HEK293 (cell line): ENCODE data around the gene OVOL2.

Experiments used
- SETDB1 ChIP-seq: IDR thresholded peaks from one replicate; pipeline ENCODE4 v1.6.1; 2017; ENCODE audit warnings: mild to moderate bottlenecking, low read length, moderate library complexity, mixed read lengths; ENCODE audit not compliant: insufficient read length
- ZBTB17 ChIP-seq: fragments of 450-650 bp; formaldehyde crosslinking; IDR thresholded peaks from 2 replicates; pipeline ENCODE4 v1.5.1; 2016; ENCODE audit warnings: missing biosample characterization, missing genetic modification characterization
- ZIC2 ChIP-seq: fragments of 450-650 bp; formaldehyde crosslinking; IDR thresholded peaks from 2 replicates; pipeline ENCODE4 v1.5.1; 2016; ENCODE audit warnings: missing biosample characterization, missing genetic modification characterization
- ZNF114 ChIP-seq: fragments of 450-650 bp; formaldehyde crosslinking; IDR thresholded peaks from 2 replicates; pipeline ENCODE4 v1.5.0; 2017; ENCODE audit warnings: missing biosample characterization, missing genetic modification characterization
- ZNF133 ChIP-seq: fragments of 450-650 bp; formaldehyde crosslinking; IDR thresholded peaks from 2 replicates; pipeline ENCODE4 v1.5.1; 2016; ENCODE audit warnings: missing biosample characterization, missing genetic modification characterization
- ZNF175 ChIP-seq: fragments of 450-650 bp; formaldehyde crosslinking; IDR thresholded peaks from 2 replicates; pipeline ENCODE4 v1.5.1; 2016; ENCODE audit warnings: missing biosample characterization, missing genetic modification characterization
- ZNF248 ChIP-seq: fragments of 450-650 bp; formaldehyde crosslinking; IDR thresholded peaks from 2 replicates; pipeline ENCODE4 v1.5.1; 2017; ENCODE audit warnings: missing biosample characterization, missing genetic modification characterization
- ZNF324 ChIP-seq: fragments of 450-650 bp; formaldehyde crosslinking; IDR thresholded peaks from 2 replicates; pipeline ENCODE4 v1.5.1; 2016; ENCODE audit warnings: missing biosample characterization, missing genetic modification characterization
- ZNF335 ChIP-seq: fragments of 450-650 bp; formaldehyde crosslinking; conservative IDR thresholded peaks from 2 replicates; pipeline ENCODE4 v1.5.1; 2016; ENCODE audit warnings: missing biosample characterization, missing genetic modification characterization
- ZNF600 ChIP-seq: fragments of 450-650 bp; formaldehyde crosslinking; IDR thresholded peaks from 2 replicates; pipeline ENCODE4 v1.5.1; 2016; ENCODE audit warnings: missing biosample characterization, missing genetic modification characterization
- ZNF707 ChIP-seq: fragments of 450-650 bp; formaldehyde crosslinking; IDR thresholded peaks from 2 replicates; pipeline ENCODE4 v1.5.1; 2016; ENCODE audit warnings: missing biosample characterization, missing genetic modification characterization
- ZNF830 ChIP-seq: fragments of 450-650 bp; IDR thresholded peaks from 2 replicates; pipeline ENCODE4 v1.5.0; 2018; ENCODE audit warnings: missing biosample characterization, missing genetic modification characterization, low read depth, mild to moderate bottlenecking, moderate library complexity
- TF ChIP-seq, protein P1 (sequence below): fragments of 450-650 bp; formaldehyde crosslinking; IDR thresholded peaks from 2 replicates; pipeline ENCODE4 v1.5.1; 2016; ENCODE audit warnings: missing biosample characterization, missing genetic modification characterization
- TF ChIP-seq, protein P2 (sequence below): sonication (generic); formaldehyde crosslinking; IDR thresholded peaks from 2 replicates; pipeline ENCODE4 v1.8.1; 2022; ENCODE audit warnings: mild to moderate bottlenecking, moderate library complexity, missing genetic modification reagents

DNA sequence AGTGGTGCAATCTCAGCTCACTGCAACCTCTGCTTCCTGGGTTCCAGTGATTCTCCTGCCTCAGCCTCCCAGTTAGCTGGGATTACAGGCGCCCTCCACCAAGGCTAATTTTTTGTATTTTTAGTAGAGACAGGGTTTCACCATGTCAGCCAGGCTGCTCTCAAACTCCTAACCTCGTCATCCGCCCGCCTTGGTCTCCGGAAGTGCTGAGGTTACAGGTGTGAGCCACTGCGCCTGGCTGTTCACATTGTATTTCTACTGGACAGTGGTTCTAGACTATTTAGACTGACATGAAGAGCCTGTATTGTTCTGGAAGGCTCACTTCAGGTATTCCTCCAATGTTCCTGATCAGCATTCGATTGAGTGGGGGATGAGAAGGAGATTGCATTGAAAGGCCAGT lies 14.8 kb upstream of the OVOL2 start:
- no peak for TF ChIP-seq ZIC2 (tag by site-specific recombination)
- TF ChIP-seq, protein P1, sequence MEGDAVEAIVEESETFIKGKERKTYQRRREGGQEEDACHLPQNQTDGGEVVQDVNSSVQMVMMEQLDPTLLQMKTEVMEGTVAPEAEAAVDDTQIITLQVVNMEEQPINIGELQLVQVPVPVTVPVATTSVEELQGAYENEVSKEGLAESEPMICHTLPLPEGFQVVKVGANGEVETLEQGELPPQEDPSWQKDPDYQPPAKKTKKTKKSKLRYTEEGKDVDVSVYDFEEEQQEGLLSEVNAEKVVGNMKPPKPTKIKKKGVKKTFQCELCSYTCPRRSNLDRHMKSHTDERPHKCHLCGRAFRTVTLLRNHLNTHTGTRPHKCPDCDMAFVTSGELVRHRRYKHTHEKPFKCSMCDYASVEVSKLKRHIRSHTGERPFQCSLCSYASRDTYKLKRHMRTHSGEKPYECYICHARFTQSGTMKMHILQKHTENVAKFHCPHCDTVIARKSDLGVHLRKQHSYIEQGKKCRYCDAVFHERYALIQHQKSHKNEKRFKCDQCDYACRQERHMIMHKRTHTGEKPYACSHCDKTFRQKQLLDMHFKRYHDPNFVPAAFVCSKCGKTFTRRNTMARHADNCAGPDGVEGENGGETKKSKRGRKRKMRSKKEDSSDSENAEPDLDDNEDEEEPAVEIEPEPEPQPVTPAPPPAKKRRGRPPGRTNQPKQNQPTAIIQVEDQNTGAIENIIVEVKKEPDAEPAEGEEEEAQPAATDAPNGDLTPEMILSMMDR (tag by site-specific recombination), result no peak
- no peak for TF ChIP-seq ZNF830 (tag by site-specific recombination)
- TF ChIP-seq ZNF707 (tag by site-specific recombination), result no peak
- no peak for TF ChIP-seq ZBTB17 (tag by site-specific recombination)
- TF ChIP-seq ZNF114, result no peak
- TF ChIP-seq ZNF248 (tag by site-specific recombination), result no peak
- TF ChIP-seq ZNF324 (tag by site-specific recombination), result no peak
- TF ChIP-seq ZNF133 (tag by site-specific recombination), result no peak
- TF ChIP-seq, protein P2, sequence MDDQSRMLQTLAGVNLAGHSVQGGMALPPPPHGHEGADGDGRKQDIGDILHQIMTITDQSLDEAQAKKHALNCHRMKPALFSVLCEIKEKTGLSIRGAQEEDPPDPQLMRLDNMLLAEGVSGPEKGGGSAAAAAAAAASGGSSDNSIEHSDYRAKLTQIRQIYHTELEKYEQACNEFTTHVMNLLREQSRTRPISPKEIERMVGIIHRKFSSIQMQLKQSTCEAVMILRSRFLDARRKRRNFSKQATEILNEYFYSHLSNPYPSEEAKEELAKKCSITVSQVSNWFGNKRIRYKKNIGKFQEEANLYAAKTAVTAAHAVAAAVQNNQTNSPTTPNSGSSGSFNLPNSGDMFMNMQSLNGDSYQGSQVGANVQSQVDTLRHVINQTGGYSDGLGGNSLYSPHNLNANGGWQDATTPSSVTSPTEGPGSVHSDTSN (CRISPR knock-in tag), result no peak
- TF ChIP-seq ZNF600, result no peak
- TF ChIP-seq ZNF335 (tag by site-specific recombination), result no peak
- TF ChIP-seq ZNF175 (tag by site-specific recombination), result no peak
- no peak for TF ChIP-seq SETDB1
